Measurements from ENCODE around the gene OR10A6.
A peak's percentile ranks its signal among the peaks of the same experiment; 100 is the strongest.

Gene OR10A6

DNA sequence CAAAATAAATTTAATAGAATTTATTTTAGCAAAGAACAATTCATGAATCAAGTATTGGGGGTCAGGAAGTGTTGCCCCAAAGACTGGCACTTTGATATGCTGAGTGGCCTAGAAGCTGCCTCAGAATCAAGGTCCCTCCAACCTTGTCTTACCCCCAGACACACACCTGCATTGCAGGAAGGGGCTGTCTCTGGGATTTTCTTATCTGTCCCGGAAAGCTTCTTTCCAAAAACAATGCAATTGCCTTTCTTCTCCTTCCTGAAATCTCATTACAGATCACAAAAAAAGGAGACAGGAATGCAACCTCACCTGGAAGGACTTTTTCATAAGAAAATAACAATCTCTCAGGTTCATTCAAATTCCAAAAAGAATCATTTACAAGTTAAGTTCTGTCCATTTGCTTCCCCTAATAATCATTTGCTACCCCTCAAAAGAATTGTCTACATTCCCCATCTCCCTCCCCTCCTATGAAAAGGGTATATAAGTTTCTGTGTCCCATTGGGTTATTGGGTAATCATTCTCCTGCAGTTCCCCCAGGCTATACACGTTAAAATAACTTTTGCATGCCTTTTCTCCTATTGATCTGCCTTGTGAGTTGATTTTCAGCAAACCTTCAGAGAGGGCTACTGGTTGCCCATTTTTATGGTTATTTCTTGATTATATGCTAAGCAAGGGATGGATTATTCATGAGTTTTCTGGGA is 21.3 kb downstream of the OR10A6 start:
- FAIRE-seq, result no peak

DNA sequence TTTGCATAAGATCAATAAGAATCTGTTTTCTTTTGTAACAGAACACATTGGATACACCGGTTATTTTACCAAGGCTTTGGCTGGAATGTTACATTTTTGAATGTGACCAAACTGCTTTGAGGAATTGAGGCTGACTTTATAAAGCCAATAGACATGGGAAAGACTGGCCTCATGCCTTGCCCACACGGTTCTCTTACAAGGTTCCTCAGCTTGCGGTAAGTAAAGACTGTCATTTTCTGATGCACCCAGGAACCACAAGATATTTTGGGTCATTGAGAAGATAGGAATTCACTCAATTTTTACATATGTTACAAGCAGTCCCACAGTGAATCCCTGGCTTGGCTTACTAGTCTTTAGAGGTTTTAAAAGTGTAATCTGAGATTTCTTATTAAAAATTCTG is 23.9 kb downstream of the OR10A6 start:
- no peak for FAIRE-seq

DNA sequence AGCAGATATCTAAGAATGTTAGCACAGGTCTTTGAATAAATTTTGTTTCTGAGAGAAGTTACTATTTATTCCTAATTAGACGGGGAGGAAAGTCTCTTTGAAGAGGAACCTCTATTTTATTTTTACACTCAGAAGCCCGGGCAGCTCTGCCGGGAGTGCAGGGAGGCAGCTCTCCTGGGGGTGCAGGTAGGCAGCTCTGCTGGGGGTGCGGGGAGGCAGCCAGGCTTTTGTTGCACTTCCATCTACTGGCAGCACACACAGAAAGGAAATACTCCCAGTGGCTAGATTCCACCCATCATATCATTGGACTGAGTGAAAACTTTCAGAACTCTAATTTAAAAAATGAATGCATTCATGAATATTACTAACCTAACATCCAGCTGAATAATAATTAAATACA is 24.6 kb downstream of the OR10A6 start:
- no peak for FAIRE-seq

DNA sequence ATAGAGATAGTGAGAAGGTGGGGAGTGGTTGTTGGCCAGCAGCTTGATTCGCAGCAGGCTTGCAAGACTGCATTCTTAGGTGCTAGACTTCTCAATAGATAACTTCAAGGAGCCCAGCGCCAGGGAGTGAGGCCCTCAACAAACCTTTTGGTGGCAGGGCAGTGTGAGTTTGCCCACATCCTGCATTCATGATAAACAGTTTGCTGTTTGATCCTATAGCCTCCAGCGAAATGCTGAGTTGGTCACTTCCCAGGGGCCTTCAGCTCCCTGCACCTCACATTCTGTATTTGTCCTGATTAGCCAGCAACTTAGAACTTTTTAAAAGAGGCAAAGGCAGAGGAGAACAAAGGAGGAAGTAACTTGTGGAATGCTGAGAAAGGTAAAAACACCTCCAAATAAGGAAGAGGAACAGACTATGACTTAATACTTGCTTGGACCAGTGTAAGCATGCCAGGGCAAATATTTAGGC is 25.1 kb downstream of the OR10A6 start:
- FAIRE-seq, result no peak

DNA sequence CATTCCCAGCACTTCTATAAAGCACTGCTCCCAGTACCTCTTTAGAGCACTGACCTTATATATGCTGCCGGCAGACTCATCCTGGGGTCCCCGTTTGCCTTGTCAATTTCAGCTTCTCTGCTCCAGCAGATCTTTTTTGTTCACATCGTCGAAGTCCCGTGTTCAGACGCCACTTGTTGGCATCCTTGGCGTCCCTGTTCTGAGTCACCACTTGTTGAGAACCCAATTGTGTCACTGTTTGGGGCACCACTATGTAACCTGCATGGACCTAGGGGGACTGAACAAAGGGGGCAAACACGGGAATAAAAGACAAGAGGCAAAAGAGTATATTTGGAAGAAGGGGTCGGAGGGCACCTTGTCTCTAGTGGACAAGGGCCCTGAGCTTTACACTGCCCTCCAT is 25.5 kb downstream of the OR10A6 start:
- no peak for FAIRE-seq

DNA sequence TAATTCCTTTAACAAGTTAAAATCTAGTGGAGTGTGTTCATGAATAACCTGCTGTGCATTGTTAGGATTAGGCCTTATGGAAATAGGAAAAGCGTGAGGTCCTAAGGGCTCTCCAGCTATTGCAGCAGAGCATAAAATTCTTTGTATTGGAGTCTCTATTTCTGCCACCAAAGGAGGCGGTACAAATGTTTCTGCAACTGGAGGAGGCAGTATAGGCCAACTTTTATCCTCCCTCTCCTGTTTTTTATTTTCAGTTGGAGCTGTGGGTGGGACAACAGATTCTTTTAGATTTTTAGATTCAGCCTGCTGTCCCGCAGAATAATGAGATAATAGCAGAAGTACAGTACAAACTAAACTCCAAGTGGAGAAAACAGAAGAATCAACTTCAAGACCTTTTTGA is 26.2 kb downstream of the OR10A6 start:
- no peak for FAIRE-seq

DNA sequence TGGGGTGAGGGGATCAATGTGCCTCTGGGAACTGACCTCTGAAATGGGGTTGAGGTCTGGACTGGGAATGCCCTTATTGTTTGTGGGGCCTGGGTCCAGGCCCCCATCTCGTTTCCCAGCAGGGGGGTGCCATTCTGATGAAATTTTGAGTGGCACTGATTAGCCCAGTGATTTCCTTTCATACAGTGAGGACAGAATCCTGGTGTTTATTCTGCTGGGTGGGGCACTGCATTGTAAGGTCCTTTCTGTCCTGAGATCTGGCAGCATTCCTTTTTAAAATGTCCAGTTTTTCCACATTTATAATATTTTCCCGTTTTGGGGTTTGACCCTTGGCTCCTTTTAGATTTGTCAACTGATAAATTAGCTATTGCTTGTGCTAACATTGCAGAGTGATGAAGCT is 27.1 kb downstream of the OR10A6 start:
- FAIRE-seq, result no peak

DNA sequence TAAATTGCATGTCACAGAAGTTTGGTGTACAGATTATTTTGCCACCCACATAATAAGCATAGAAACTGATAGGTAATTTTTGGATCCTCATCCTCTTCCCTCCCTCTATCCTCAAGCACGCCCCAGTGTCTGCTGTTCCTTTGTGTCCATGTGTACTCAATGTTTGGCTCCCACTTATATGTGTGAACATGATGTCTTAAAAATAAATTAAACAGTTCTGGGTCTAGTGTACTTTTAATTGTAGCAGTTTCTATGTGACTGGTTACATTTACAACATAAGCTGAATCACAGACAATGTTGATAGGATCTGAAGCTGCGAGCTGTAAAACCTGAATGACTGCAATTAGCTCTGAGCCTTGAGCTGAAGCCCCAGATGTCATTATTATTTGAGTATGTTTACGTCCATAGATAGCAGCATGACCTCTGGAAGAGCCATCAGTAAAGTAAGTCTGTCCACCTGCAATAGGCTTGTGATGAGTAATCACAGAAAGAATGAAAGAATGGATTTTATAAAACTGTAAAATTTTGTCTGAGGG is 29.7 kb downstream of the OR10A6 start:
- no peak for FAIRE-seq

DNA sequence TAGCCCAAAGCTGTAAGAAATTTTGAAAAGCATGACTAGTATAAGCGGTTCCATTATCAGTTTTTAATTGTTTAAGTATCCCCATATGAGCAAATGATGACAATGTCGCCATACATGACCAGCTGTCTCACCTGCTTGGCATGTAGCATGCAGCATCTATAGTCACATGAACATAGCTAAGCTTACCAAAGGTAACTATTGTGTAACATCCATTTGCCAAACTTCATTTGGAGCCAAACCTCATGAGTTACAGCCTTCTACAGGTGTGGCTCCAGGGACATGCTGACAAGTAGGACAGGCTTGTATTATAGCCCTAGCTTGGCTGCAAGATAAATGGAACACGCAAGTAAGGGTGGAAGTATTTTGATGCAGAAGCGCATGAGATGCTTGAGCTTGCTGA is 30.4 kb downstream of the OR10A6 start:
- no peak for FAIRE-seq

DNA sequence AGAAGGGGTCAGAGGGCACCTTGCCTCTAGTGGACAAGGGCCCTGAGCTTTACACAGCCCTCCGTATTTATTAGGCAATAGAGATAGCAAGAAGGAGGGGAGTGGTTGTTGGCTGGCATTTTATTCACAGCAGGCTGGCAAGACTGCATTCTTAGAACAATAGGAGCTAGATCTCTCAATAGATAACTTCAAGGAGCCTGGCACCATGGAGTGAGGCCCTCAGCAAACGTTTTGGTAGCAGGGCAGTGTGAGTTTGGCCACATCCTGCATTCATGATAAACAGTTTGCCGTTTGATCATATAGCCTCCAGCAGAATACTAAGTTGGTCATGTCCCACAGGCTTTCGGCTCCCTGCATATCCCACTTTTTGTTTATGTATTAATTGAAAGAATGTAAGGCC is 31.6 kb downstream of the OR10A6 start:
- FAIRE-seq, result no peak

DNA sequence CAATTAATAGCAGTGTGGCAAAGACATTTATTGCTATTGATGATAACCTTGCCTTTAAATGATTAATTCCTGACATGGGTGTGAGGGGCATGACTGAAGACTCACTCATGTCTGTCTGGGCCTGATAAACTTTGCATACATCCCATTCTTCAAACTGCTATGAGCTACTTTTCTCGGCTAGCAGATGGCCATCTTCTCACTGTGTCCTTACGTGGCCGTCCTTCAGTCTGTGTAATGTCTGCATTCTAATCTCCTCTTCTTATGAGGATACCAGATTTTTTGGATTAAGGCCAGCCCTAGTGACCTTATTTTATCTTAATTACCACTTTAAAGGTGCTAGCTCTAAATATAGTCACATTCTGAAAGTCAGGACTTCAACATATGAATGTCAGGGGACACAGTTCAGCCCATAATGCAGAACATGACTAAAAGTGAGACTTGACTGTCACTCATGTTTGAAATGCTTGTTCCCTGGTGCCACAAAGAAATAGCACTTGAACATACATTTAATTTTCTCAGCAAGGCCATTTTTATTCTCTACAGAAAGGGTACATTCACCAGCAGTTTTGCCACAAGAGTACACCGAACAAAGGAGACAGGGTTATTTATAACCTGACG is 32.3 kb downstream of the OR10A6 start:
- no peak for FAIRE-seq

DNA sequence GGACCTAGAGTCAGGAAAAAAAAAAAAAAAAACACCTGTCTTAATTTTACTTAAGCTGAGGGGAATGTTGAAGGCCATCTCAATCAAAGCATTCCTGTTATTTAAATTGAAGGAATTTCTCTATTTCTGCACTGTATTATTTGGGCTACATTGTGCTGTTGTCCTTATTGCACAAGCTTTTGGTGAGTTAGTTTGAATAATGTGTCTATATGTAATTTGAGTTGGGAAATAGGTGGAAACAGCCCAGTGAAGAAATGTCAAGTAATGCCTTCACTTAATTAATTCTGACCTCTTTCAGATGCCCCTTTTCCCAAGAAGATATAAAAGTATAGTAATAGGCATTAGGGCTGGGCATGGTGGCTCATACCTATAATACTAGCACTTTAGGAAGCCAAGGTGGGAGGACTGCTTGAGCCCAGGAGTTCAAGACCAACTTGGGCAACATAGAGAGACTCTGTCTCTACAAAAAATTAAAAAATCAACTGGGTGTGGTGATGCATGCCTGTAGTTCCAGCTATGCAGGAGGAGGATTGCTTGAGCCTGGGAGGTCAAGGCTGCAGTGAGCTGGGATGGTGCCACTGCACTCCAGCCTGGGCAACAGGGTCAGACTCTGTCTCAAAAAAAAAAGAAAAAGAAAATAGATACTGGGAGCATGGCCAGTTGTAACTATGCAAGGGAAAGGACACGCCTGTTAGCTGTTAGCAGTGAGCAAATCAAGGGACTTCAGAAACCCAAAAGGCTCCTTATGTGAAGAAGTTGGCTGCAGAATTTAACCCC is 34.9 kb downstream of the OR10A6 start:
- no peak for FAIRE-seq

DNA sequence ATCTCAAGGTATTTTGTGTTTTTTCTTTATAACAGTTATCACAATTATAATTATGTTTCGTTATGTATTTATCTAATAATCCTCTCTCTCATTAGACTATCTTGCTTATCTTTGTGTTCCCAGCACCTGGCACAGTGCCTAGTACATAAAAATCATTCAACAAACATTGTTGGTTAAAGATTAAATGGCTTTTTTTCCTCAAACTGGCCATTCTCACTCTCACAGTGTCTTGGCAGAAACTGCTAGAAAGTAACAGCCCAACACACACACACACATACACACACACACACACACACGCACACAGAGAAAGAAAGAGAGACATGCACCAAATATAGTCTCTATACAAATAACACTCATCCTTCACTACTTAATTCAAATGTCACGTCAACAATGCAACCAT is 36.8 kb downstream of the OR10A6 start:
- FAIRE-seq, result no peak

DNA sequence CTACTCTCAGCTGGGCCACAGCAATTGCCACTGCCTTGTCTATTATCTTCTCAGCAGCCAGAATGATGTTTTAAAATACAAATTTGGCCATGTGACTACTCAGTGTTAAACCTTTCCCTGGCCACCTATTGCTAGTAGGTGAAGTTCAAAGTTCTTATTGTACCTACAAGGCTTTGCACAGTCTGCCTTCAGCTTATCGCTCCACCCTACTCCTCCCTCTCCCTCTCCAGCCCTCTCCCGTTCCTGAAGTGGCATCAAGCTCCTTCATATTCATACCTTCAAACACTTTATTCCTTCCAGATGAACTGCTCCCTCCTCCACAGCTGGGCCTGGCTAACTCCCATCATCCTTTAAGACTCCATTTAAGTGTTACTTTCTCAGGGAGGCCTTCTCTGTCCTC is 37.3 kb downstream of the OR10A6 start:
- no peak for FAIRE-seq

DNA sequence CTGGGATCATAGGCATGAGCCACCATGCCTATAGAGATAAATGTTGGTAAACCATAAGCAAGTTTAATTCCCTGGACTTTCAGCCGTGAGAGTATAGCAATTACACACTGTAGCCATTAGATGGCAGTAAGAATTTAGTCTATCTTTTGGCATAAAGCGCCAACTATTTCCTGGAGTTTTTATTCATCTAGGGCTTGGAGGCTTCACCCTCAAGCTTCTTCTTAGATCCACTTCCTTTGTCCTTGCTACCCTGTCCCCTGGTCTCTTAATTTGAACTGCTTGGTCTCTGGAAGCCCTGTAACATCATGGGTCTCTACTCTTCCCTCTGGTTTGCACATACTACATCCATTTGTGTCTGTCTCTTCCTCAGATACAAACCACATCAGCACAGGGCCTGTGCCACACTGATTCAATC is 38.2 kb downstream of the OR10A6 start:
- FAIRE-seq, result peak; percentile 76

DNA sequence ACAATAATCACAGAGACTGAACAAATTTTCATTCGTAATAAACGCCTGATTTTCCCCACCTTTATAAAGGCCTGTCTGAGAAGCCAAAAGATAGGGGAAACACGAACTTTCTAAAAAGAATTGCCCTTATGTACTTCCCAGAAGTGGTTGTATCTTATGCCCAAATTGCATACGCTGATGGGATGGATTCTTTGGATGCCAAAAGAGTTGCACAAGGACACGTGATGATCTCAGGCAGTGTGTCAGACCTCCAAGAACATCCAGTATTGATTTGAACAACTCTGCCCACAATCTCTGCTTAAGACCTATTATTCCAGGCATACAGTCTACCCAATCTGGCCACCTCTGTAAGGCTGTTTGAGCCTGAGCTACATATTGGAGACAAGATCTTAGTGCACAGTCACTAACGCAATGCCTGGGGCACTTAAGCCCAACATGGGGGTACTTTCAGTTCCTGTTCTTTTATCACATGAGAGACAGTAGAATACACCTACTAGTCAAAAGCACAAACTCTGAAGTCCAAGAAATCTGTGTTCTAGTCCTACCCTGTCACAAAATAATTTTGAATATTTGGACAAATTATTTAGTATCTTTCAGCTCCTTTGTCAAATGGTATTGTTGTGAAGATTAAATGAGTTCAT is 38.9 kb downstream of the OR10A6 start:
- no peak for FAIRE-seq

DNA sequence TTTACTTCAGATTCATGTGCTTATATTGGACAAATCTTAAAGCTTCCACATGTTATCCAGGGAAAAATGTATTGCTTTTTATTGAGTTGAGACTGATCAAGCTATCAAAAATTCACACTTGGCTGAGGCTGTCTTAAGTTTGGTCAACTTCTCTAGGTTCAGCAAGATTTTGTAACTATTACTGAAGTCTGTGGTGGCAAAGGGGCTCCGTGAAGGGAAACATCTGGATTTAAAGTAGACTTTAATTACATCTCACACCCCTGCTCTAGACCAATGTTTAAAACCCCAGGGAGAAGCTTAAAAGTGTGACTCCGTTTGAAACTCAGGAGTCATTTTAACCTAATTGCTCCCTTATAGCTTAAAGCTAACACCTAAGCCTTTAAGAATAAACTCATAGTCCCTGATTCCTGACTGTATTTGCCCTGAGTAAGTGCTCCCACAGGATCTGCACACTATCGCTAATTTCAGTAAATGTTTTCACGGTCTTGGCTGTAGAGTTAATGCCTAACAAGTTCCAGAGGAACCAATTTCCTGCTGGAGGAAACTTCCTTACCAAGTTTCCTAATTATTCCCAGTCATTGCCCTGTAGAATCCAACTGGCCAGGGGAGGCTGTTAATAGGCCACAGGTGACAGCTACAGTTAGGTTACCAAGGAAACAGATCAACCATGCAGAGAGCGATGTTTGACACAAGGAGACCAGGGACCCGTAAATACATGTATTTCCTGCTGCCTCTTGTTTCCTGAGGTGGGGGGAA is 40.5 kb downstream of the OR10A6 start:
- no peak for FAIRE-seq

DNA sequence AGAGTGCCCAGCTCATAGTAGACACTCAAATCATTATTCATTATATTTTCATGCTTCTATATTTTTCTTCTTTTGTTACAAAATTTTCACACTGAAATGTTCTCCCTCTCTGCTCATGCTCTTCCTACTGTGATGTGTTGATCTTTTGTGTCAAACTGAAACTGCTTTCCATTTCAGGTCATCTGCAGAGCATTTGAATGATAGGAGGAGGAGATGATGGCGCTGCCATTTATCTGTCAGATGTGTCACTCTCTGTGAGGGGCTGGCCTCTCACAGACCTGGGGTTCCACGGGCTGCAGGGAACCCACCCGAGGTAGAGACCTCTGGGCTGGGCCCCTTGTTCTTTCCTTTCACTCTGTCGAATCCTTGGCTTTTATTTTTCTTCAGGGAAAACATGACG is 41.1 kb downstream of the OR10A6 start:
- no peak for FAIRE-seq

DNA sequence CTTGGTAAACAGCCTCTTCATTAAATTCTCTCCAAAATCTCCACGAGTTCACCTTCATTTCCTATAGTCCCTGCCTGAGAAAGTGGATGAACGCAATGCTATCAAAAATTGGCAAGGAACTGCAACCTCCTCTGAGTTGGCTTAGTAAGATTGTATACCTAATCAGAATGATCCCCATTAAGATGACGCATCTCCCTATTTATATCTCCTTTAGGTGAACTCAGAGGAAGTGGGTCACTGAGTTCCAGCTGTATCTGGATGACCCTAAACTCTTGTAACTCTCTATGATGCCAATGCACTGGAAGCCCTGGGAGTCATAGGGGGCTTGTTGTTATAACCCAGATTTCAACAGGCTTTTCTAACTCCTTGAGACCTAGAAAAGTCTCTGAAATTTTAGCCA is 48.2 kb downstream of the OR10A6 start:
- no peak for FAIRE-seq
